ENCODE measurements around the gene MAP3K15.

DNA sequence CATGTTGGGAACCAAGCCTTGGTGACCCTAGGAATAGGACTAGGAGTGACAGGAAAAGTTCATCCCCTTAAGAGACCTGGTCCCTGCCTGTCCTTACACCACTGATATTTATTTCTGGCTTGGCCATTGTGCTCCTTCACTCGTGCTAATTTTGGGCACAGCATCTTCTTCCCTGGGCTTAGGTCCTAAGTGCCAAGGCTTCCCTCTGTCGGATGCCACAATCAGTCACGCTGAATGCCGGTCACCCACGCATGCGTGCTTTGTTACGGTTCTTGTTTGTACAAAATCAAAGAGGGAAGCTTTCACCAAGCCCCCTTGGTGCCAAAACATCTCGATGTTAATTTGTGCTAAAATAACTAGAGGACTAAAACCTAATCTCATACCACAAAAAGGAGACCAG, 17.4 kb upstream of the MAP3K15 start:
- TF ChIP-seq POLR2A (IDR thresholded peaks at IDR 0.05; ENCODE audit: low read depth, low read length) (no peak), TAF1 (IDR thresholded peaks at IDR 0.05; ENCODE audit: low read depth, low read length) (no peak), POU2F2 (IDR thresholded peaks at IDR 0.05; ENCODE audit: low read depth, low read length) (no peak), POLR2AphosphoS5 (IDR thresholded peaks at IDR 0.05; ENCODE audit: low read depth, low read length) (no peak), SPI1 (IDR thresholded peaks at IDR 0.05; ENCODE audit: low read depth, low read length) (no peak)
